HPDE6-E6E7 (cell line): Measurements from ENCODE around the gene PTPRN2.

Experiments
- DNase-seq: peaks from one replicate; pipeline ENCODE4 v3.0.0; 2011; ENCODE audit warnings: missing footprints; ENCODE audit errors: extremely low spot score

The PTPRN2 gene

GRCh38 chr7:158266817-158267741, 320.5 kb downstream of the PTPRN2 start:
- no peak for DNase-seq

DNA sequence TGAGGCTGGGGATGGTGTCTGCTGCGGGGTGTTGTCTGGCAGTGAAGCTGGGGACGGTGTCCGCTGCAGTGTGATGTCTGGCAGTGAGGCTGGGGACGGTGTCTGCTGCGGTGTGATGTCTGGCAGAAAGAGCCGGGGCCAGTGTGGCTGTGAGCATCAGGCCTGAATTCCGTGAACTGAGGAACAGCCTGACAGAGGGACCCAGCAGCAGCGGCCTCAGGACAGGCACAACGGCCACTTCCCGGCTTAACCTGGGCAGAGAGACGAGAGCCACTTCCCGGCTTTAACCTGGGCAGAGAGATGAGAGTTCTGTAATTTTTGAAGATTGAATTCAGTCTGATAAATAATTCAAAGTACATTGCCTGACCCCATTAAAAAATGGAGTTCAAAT, 321.2 kb downstream of the PTPRN2 start:
- DNase-seq: no peak

- no peak for DNase-seq
Measured at GRCh38 chr7:158265743-158266080, 321.9 kb downstream of the PTPRN2 start.

GRCh38 chr7:158264881-158265742, 322.5 kb downstream of the PTPRN2 start:
- no peak for DNase-seq

DNA sequence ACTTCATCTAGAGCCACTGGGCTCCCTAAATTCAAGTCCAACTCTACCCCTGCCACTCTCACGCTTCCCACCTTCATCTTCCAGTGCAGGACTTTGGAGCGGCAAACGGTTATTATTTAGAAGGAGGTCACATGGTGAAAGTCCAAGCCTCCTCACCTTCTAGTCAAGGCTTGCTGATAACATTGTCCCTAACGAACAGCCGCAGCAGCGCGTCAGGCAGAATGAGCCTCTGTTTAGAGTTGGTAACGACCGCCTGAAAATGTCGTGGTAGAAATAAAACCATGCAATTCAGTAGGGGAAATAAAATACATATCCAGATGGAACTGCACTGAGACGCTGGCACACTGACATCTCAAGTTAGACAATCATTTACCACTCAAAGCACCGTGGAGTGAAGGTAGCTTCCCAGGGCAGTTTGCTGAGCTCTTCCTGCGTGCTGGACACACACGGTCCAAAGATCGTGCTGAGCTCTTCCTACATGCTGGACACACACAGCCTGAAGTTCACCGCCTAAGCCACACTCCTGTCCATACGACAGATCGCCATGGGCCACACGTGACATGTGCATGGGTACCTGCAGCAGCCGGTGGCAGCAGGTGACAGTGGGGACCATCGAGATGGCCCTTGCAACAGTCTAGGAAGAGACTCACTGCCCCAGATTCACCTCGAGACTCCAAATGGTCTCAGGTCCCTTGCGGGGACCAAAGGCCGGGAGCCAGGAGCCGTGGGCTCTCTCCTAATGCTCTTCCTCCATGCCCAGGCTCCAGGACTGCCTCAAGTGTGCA, 323.5 kb downstream of the PTPRN2 start:
- DNase-seq: no peak

DNA sequence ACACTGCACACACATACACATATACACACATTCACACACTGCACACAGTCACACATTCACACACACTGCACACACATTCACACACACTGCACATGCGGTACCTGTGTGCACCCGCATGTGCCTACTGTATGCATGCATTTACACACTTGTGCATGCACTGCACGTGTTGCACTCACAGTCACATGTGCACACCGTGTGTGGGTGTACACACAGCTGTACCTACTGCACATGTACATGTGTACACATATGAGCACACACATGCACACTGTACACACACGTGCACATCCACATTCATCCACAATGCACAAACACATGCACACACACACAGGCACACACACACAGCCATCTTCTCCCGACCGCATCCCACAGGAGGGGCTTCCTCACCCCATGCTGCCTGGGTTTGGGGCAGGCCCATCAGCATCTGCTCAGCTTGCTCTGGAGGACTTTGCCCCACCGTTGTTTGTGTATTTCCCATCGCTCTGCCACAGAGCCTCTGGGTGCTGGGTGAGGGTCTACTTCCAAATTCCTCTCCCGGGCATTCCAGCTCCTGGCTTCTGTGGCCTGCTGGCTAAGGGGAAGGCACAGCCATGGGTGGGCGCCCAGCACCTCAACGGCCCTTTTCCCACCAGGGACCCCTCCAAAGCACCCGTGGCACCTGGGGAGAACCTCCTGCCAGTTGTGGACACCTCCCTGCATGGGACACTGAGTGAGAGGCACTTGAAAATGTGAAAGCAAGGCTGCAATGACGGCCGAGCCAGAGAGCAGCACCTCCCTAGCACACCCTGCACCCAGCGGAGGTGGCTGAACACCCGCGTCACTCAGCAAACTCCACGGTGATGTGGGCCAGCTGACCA, 324.3 kb downstream of the PTPRN2 start:
- DNase-seq: no peak

- DNase-seq: no peak
Measured at GRCh38 chr7:158262284-158263109, 325.1 kb downstream of the PTPRN2 start.

GRCh38 chr7:158261362-158262235, 326.0 kb downstream of the PTPRN2 start:
- no peak for DNase-seq

- DNase-seq: no peak
Measured at GRCh38 chr7:158260567-158261361, 326.9 kb downstream of the PTPRN2 start.

- DNase-seq: no peak
Measured at GRCh38 chr7:158259671-158260418, 327.8 kb downstream of the PTPRN2 start.

DNA sequence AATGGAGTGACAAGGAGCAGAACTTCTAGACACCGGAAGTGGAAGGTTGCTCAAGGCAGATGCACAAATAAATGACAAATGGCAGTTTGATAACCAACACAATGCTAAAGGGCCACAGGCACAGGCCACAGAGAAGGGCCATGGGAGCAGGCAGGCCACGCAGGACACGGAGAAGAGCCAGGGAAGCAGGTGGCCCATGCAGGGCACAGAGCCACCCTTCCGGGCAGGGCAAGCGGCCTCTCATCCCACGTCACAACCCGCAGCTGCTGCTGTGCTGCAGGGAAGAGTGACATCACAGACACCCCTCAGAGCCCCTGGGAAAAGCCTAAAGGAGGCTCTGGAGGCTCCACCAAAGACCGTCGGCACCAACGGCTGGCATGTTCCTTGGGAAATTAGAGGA, 328.5 kb downstream of the PTPRN2 start:
- DNase-seq: no peak

GRCh38 chr7:158258411-158259130, 329.1 kb downstream of the PTPRN2 start:
- DNase-seq: no peak

DNA sequence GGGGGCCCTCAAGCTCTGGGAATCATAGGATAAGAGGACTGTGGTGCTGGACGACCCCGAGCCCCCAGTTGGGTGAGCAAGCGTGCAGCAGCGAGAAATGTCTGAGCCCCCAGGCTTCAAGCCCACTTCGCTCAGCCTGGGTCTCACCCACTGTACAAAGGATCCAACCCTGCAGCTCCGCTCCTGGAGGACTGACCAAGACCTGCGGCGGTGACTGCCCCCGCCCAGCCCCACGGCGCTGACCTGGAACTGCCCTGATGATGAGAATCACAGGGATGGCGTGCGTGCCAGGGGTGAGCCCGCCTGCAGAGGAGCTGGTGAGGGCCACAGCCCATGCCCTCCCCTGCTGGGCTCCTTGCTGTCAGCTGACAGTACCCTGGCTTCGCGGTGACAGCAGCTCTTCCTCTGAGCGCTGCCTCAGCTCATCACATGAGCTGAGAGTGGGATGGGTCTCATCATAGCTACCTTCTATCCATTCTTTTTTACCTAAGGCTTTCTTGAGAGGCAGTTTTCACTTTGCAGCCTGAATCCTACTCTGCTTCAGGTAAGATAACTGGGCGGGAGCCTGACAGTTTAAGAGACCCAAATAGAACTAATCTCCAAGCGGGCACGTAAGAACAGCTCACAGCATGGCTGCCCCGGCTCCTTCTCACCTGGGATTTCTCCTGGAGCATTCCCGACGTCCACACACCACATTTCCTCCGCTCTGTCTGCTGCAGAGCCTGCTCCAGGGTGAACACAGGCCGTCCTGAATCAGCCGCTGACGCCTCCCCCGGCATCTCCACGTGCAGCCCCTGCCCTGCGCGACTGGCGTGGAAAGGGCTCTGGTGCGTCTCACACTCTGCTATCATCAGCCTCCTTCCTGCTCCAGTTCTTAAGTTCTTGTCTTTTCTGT, 329.9 kb downstream of the PTPRN2 start:
- DNase-seq: no peak

- DNase-seq: no peak
Measured at GRCh38 chr7:158257001-158257400, 330.6 kb downstream of the PTPRN2 start.

DNA sequence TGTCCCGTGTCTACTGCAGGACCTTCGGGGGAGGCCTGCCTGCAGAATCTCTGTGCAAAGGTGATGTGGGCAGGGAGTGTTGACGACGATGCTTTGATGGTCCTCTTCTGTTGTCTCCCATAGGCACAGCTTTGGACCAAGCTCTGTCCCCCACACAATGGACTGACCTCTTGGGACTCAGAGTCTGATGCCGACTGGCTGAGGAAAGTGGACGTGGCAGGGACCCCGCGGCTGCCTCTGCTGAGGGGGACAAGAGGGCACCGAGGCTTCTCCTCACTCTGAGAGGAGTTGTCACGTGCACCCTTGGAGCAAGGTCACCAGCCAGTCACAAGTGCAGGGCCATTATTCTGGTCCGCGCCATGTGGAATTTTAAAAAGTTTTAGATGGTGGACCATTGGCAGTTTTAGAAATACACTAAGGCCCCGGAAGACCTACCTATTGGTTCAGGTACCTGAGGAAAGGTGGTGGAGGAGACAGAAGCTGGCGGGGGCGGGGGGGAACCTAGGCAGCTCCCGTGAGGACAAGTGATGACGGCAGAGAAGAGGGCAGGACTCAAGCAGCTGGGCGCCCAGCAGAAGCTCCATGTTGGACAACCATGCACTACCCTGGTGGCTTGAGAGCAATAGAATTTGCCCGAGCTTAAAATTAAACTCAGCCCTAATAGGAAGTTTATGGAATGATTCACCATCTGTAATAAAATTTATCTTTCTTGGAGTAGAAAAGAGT, 331.4 kb downstream of the PTPRN2 start:
- DNase-seq: no peak
